Tibial nerve (tissue), 4 donors: Measurements from ENCODE around the gene KIZ. TPM values are rescaled to one million over a fixed set of nuclear protein-coding genes. Genes with fewer than 3 reads are reported as not detected.

Experiments
- DNase-seq, 2 donors: peaks; one replicate each; pipeline ENCODE4 v3.0.0-alpha.2; 2019; ENCODE audit warnings: low spot score in 2 of 2
- H3K27ac ChIP-seq, 4 donors: fragments of 200-600 bp; sonication (generic) in 3 of 4; one replicate each; pipeline ENCODE4 v1.5.1; 2017 to 2019; ENCODE audit warnings: mild to moderate bottlenecking in 1 of 4
- H3K27me3 ChIP-seq, 2 donors: fragments of 200-600 bp; sonication (generic) in 1 of 2; one replicate each; pipeline versions ENCODE4 v1.5.1 to v1.6.0; 2017 to 2019
- H3K36me3 ChIP-seq, 3 donors: fragments of 200-600 bp; sonication (generic); one replicate each; pipeline ENCODE4 v1.5.1; 2018 to 2019
- H3K4me1 ChIP-seq, 4 donors: fragments of 200-600 bp; sonication (generic) in 3 of 4; one replicate each; pipeline ENCODE4 v1.5.1; 2017 to 2019
- H3K4me3 ChIP-seq, 4 donors: fragments of 200-600 bp; sonication (generic) in 3 of 4; one replicate each; pipeline ENCODE4 v1.5.1; 2017 to 2019; ENCODE audit warnings: mild to moderate bottlenecking in 1 of 4, moderate library complexity in 1 of 4
- H3K9me3 ChIP-seq, 4 donors: fragments of 200-600 bp; sonication (generic) in 3 of 4; one replicate each; pipeline ENCODE4 v1.5.1; 2017 to 2019
- CTCF ChIP-seq, 5 experiments: fragments of 200-600 bp in 3 of 5; fragments of 450-650 bp in 2 of 5; sonication (generic) in 3 of 5; IDR thresholded peaks; one replicate each; pipeline ENCODE4 v1.5.1; 2016 to 2019; ENCODE audit warnings: antibody characterized with exemption in 5 of 5, mild to moderate bottlenecking in 3 of 5, moderate library complexity in 2 of 5
- EP300 ChIP-seq, 2 donors: sonication (generic); formaldehyde crosslinking; IDR thresholded peaks; one replicate each; pipeline ENCODE4 v1.6.1; 2017; ENCODE audit warnings: antibody characterized with exemption in 2 of 2, mild to moderate bottlenecking in 1 of 2
- POLR2A ChIP-seq, 2 donors: fragments of 450-650 bp; IDR thresholded peaks; one replicate each; pipeline ENCODE4 v1.6.1; 2017; ENCODE audit warnings: antibody characterized with exemption in 2 of 2, mild to moderate bottlenecking in 2 of 2, moderate library complexity in 2 of 2
- WGBS, 2 donors: methylation state at CpG; one replicate each; pipeline ENCODE4 v1.1.5; 2018; 5-methylcytosine and 5-hydroxymethylcytosine counted together
- total RNA-seq, 4 donors: library from RNA; depleted of rRNA; stranded (reverse); fragments of >200 nt; gene quantifications; one replicate each; pipeline ENCODE4 v1.1.0, GENCODE V29; 2016

The KIZ gene
- total RNA-seq, 4 donors from 2014 or later, result 19.8 to 58.6 (median 54.9) TPM

- TF ChIP-seq POLR2A (IDR thresholded peaks at IDR 0.05) (no peak), EP300 (IDR thresholded peaks at IDR 0.05) (no peak), CTCF (IDR thresholded peaks at IDR 0.05) (no peak)
- H3K27me3 ChIP-seq, result no peaks in the 10 kb centered on the region
- H3K4me1 ChIP-seq, result no peaks in the 10 kb centered on the region
- H3K9me3 ChIP-seq, result no peaks in the 10 kb centered on the region
- no peak overlapping the region for H3K27ac ChIP-seq
- peaks cover 0 to 16% (median 0%) of the 10 kb centered on the region in 3 donors for H3K36me3 ChIP-seq
- no peak overlapping the region for H3K4me3 ChIP-seq
- 61 to 74% methylated on average over 1 of the region's 1 CpG for WGBS, 2 donors
- no peak for DNase-seq
These were observed 65.0 kb downstream of the KIZ start for GRCh38 chr20:21190869-21191268.

GRCh38 chr20:21191839-21192238 is 66.0 kb downstream of the KIZ start:
- Histone ChIP-seq H3K9me3 (no peaks in the 10 kb centered on the region), H3K27ac (no peak overlapping the region), H3K4me1 (no peaks in the 10 kb centered on the region), H3K36me3 (peaks cover 0 to 15% (median 0%) of the 10 kb centered on the region in 3 donors), H3K4me3 (no peak overlapping the region), H3K27me3 (no peaks in the 10 kb centered on the region)
- 30 to 40% methylated on average over 5 of the region's 5 CpGs for WGBS, 2 donors
- TF ChIP-seq POLR2A (IDR thresholded peaks at IDR 0.05), result no peak
- no peak for TF ChIP-seq CTCF (IDR thresholded peaks at IDR 0.05)
- DNase-seq, result no peak

GRCh38 chr20:21202259-21202658 is 76.4 kb downstream of the KIZ start:
- no peaks in the 10 kb centered on the region for H3K9me3 ChIP-seq
- H3K4me1 ChIP-seq, result no peaks in the 10 kb centered on the region
- no peaks in the 10 kb centered on the region for H3K27me3 ChIP-seq
- 73% methylated on average over 2 of the region's 2 CpGs for WGBS, 2 donors
- no peak for TF ChIP-seq POLR2A (IDR thresholded peaks at IDR 0.05)
- TF ChIP-seq EP300 (IDR thresholded peaks at IDR 0.05), result no peak
- TF ChIP-seq CTCF (IDR thresholded peaks at IDR 0.05), result no peak
- H3K27ac ChIP-seq, result no peak overlapping the region
- DNase-seq, result no peak
- no peak overlapping the region for H3K4me3 ChIP-seq
- peaks cover 0 to 18% (median 0%) of the 10 kb centered on the region in 3 donors for H3K36me3 ChIP-seq

GRCh38 chr20:21203088-21203656 is 77.3 kb downstream of the KIZ start:
- no peaks in the 10 kb centered on the region for H3K9me3 ChIP-seq
- H3K27me3 ChIP-seq, result no peaks in the 10 kb centered on the region
- 87% methylated on average over 4 of the region's 4 CpGs for WGBS, 2 donors
- H3K4me1 ChIP-seq, result no peaks in the 10 kb centered on the region
- H3K4me3 ChIP-seq, result no peak overlapping the region
- peaks cover 0 to 24% (median 0%) of the 10 kb centered on the region in 3 donors for H3K36me3 ChIP-seq
- no peak for TF ChIP-seq EP300 (IDR thresholded peaks at IDR 0.05)
- no peak for TF ChIP-seq CTCF (IDR thresholded peaks at IDR 0.05)
- TF ChIP-seq POLR2A (IDR thresholded peaks at IDR 0.05), result no peak
- H3K27ac ChIP-seq, result no peak overlapping the region
- no peak for DNase-seq

- Histone ChIP-seq H3K4me1 (no peaks in the 10 kb centered on the region), H3K4me3 (no peak overlapping the region), H3K27ac (no peak overlapping the region), H3K27me3 (no peaks in the 10 kb centered on the region), H3K9me3 (no peaks in the 10 kb centered on the region), H3K36me3 (peaks cover 0 to 27% (median 0%) of the 10 kb centered on the region in 3 donors)
- no peak for DNase-seq
- 81% methylated on average over 3 of the region's 3 CpGs for WGBS, 2 donors
- TF ChIP-seq CTCF (IDR thresholded peaks at IDR 0.05) (no peak), POLR2A (IDR thresholded peaks at IDR 0.05) (no peak), EP300 (IDR thresholded peaks at IDR 0.05) (no peak)
These were observed 80.7 kb downstream of the KIZ start for GRCh38 chr20:21206584-21206983.
